Testis (tissue), 2 donors: ENCODE results near the gene SAP30.

Source experiments
- POLR2A ChIP-seq: fragments of 450-650 bp; IDR thresholded peaks from one replicate; pipeline ENCODE4 v1.6.1; 2017; ENCODE audit warnings: antibody characterized with exemption, mild to moderate bottlenecking, moderate library complexity
- TF ChIP-seq, protein P1 (sequence below), 3 experiments: fragments of 450-650 bp in 2 of 3; fragments of 200-600 bp in 1 of 3; sonication (generic) in 1 of 3; IDR thresholded peaks; one replicate each; pipeline ENCODE4 v1.5.1; 2016 to 2019; ENCODE audit warnings: antibody characterized with exemption in 3 of 3, mild to moderate bottlenecking in 2 of 3, moderate library complexity in 1 of 3

- TF ChIP-seq, protein P1, sequence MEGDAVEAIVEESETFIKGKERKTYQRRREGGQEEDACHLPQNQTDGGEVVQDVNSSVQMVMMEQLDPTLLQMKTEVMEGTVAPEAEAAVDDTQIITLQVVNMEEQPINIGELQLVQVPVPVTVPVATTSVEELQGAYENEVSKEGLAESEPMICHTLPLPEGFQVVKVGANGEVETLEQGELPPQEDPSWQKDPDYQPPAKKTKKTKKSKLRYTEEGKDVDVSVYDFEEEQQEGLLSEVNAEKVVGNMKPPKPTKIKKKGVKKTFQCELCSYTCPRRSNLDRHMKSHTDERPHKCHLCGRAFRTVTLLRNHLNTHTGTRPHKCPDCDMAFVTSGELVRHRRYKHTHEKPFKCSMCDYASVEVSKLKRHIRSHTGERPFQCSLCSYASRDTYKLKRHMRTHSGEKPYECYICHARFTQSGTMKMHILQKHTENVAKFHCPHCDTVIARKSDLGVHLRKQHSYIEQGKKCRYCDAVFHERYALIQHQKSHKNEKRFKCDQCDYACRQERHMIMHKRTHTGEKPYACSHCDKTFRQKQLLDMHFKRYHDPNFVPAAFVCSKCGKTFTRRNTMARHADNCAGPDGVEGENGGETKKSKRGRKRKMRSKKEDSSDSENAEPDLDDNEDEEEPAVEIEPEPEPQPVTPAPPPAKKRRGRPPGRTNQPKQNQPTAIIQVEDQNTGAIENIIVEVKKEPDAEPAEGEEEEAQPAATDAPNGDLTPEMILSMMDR (IDR thresholded peaks at IDR 0.05): no peak
- no peak for TF ChIP-seq POLR2A
Observed at GRCh38 chr4:173411106-173411693, 40.4 kb downstream of the SAP30 start.
